HG03097 (cell line): Measurements from ENCODE around the gene PSMD6.
A peak's percentile ranks its signal among the peaks of the same experiment; 100 is the strongest.

Source experiments
- ATAC-seq: cut with Tn5 transposase; IDR thresholded peaks from one replicate; pipeline ENCODE4 v1.9.1; 2021; ENCODE audit not compliant: unreplicated experiment, low FRiP score

The PSMD6 gene

DNA sequence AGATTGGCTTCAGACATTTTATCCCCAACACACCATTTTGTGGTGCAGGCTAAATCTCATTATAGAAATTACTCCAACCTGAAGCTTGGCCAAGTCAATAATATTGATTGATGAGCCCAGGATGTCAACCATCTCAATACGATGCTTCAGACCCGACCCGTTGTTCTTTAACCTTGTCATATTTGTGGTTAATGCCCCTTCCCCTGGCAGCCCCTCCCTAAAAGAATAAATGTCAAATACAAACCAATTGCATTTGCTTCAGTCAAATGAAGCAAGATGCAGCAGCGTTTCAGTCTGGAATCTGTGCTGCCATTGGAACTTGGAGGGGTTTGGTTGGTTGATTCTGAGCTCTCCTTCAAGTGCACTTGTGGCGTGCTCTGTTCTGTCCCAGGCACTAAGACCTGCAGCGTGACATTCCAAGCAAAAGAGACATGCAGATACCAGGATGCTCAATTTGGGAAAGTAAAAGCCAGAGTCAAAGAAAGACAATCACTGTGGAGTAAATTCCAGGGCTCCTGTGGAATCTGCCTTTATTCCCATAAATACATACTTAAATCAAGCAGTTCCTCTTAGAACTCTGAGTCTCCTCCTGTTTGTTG lies 23.8 kb upstream of the PSMD6 start:
- no peak for ATAC-seq

DNA sequence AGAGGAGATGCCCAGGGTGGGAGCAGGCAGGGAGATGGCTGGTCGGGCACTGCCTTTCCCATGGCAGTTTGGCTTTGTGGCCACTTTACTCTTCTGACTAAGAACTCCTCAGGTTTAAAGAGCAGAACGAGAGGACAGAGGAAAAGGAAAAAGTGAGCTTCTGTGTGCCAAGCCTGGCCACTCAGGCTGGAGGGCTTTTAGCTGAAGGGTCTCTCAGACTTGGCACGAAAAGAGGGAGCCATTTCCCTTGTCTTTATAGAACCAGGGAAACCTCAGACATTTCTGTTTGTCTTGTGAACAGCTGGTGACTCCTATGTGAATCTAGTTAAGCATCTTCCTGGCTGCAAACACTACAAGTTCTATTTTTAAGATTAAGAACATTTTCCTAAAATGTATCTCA lies 23.3 kb upstream of the PSMD6 start:
- ATAC-seq, result no peak

DNA sequence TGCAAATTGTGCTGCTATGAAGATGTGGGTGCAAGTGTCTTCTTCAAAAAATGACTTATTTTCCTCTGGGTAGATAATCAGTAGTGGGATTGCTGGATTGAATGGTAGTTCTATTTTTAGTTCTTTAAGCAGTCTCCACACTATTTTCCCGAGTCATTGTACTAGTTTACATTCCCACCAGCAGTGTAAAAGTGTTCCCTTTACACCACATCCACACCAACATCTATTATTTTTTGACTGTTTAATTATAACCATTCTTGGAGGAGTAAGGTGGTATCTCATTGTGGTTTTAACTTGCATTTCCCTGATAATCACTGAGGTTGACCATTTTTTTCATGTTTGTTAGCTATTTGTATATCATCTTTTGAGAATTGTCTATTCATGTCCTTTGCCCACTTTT lies 19.7 kb upstream of the PSMD6 start:
- ATAC-seq, result no peak

DNA sequence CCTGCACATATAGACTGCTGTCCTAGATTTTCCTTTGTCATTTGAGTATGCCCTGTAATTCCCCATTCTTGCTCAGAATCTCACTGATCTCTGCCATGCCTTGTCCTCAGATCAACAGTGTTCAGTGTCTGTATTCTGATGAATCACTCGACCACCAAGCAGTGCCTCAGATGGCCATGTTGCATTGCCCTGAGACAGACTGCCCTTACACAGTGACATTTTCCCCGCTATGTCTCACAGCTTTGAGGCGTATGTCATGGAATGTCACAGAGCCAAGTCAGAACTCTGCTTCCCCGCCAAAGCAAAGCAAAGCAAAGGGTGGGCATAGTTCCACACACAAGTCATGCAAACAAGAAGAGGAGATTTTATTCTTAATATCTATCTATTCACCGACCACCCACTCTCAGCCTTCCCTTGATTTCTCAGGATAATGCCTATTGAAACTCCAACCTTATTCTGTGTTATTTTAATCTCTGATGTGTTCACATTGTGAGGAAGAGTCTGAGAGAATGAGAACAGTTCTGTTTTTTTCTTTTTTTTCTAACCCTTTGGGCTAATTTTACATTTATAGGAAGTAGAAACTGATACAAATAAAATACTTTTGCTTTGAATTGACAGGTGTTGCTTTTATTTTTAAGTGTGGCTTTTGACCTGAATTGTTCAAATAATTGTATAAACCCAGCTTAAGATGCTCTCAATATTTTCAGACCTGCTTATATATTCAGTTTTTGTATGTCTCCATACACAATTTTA lies 16.9 kb upstream of the PSMD6 start:
- no peak for ATAC-seq

DNA sequence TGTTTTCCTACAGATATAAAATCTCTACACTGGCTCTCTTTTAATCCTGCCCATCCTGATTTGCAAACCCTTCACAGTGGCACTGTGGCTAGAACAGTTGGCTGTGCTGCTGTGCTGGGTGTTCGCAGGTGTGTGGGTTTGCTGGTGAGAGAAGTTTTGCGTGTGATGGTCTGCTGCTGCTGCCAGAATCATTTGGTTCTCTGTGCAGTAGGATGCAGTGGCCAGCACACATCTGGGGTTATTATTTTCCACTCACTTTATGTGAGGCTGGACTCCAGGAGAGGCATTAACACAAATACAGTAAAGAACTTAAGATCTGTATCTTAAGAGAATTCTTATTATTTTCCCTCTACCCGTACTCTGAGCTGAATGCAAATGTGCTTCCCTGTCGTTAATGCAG lies 16.0 kb upstream of the PSMD6 start:
- no peak for ATAC-seq

DNA sequence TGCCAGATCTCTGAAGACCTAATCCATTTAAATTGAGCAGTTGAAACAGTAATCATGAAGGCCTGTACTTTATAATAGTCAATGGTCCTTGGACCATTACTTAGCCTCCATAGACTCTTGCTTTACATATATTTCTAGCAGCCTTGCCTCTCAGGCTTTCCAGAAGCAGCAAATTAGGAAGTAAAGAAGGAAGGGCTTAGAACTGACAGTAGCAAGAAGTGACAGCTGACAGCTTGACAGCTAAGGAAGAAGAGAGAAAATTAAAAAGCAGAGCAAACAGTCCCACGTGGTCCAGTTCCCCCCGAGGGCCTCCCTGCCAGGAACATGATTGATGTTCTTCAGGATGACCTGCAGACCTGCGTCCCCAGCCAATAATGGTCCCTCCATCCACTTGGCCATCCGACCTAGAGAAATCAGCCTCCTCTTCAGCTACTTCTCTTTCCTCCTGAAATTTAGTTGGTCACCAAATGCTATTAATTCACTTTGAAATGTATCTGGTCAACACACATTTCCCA lies 15.0 kb upstream of the PSMD6 start:
- no peak for ATAC-seq

DNA sequence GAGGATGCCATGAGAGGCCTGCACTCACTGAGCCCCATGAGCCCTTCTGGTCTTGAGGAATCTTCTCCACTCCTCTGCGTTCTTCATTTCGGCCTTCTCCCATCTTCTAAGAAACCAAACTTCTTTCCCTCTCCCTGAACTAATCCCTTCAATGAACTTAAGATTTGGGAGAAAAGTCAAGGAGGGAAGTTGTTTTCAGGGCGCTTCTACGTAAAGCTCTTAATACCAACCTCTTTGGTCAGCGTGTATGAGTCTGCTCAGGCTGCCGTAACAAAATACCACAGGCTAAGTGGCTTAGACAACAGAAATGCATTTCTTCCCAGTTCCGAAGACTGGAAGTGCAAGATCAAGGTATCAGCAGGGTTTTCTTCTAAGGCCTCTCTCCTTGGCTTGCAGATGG lies 13.8 kb upstream of the PSMD6 start:
- ATAC-seq, result no peak

DNA sequence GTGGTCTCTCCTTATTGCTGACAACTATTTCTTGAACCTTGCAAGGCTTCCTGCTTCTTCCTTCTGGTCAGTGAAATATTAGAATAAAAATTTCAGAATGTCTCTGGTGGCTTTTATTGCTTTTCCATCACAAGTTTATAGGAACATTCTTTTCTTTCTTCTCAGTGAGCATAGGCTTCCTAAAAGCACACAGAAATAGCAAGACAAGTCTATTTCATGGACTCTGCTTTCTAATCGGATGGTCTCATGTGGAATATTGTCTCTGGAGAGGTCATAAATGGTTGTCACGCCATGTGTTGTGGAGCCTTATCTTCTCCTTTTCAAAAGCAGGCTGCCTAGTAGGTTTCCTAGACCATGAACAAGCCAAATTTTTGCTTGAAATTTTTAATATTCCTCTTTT lies 9.8 kb upstream of the PSMD6 start:
- ATAC-seq, result no peak

DNA sequence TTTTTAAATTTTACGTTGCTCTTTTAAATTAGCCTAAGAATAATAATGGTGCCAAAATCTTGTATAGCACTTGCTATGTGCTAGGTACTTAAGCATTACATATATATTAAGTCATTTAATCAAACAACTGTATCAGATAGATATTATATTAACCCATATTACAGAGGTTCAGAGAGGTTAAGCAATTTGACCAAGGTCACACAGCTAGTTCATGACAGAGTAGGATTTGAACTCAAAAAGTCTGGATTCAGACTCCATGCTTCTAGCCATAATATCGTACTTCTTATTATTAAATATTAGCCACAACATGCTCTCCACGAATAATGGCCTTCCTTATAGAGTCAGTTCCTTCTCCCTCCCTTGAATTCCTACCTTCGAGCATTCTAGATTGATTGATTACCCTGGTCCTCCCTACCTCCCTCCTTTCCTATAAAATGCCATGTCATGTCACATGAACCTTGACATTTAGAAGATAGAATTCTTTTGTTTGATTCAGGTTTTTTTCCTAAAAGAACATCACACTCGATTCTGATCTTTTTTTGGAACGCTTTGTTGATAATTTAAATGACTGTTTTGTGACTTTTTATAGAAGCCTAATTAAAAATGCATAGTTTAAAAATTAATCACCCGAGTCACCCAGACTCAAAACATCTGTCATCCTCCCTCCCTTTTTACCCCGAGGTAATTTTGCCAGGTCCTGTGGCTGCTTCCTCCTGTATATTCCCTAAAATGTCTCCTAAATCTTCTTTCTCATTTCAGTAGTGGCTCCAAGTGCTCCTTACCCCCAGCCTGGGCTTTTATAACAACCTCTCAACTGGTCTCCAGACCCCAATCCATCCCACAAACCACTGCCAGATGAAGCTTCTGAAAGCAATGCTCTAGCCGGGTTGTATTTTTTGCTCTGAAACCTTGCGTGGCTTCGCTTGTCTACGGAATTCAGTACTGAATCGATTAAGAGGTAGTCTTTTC lies 8.5 kb upstream of the PSMD6 start:
- no peak for ATAC-seq

DNA sequence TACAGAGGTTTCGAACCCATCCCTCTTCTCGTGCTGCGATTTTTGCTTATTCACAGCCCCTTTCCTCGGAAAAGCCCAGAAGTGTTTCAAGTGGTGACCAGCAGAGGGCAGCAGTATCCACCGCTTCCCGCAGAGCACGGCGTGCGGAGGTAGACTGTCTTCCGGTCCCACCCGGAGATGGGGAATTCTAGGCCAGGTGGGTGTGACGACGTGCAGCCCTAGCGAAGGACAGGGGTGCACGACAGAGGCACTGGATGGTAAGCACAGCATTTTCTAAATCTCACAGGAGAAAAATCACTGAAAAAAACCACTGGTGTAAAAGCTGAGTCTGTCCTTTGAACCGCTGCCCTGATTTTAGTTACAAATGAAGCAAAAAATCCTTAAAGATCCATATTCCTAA lies 7.4 kb upstream of the PSMD6 start:
- ATAC-seq, result peak; percentile 95

DNA sequence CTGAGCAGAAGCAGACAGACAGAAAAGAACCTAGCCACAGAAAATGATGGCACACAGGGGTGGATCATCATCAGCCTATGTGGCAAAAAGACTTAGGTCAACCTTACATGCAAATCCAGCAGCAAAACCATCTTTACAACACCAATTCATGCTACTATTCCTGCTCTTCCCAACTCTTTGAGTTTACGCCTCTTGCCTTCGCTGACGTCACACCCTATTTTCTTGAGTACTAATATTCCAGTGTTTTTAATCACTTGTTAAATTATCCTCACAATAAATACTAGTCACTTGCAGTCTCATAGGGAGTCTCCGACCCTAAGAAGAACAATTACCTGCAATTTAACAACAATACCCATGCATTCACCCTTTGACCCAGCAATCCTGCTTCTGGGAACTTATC lies 6.0 kb upstream of the PSMD6 start:
- ATAC-seq, result no peak

DNA sequence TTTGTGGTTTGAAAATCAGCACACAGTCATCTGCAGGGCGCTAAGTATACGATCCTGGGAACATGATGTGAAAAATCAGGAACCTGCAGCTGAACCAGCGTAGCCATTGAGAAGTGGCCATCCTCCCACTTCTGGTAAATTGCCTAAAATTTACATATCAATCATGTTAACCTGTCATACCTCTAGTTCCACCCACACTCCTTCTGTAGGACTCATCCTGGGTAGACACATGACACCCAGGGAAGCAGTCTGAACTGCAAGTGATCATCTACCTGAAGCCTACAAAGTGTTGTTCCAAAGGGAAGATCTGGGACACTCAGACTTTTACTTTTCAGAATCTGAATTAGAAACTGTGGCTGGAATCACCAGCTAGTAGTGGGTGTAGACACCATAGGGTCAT lies 5.5 kb upstream of the PSMD6 start:
- ATAC-seq, result no peak

DNA sequence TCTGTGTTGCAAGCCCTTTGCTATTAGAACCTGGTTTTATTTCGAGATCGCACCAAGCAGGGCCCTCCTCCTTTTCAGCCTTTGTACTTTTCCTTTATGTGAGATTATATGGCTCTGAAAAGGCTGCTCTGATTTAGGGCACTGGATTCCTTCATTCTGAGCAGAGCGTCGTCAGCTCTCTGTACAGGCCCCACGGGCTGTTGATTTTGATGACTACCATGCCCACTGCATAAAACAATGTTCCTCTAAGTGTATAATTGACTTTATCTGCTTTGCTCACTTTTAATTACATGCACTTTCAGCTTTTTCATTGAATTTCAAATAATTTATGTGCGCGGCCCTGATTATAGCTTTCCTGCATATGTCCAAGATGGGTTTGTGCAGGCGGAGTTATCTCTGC lies 4.4 kb upstream of the PSMD6 start:
- ATAC-seq, result no peak

DNA sequence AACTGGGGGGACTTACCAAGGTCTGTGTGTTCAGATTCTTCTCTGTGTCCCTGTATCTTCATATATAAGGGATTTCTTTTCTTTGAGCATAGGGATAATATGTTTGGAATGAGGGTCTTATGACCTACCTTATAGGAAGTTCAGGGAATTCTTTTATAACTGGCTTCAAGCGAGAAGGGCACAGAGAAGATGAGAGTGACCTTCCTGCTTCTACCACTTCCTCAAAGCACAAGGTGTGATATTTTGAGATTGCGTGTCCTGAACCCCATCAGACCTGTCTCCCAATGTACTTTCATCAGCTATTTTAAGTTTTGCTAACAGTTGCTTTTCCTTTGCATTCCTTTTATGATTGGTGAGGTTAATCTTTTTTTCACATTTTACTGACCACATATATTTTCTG lies 3.1 kb upstream of the PSMD6 start:
- no peak for ATAC-seq

DNA sequence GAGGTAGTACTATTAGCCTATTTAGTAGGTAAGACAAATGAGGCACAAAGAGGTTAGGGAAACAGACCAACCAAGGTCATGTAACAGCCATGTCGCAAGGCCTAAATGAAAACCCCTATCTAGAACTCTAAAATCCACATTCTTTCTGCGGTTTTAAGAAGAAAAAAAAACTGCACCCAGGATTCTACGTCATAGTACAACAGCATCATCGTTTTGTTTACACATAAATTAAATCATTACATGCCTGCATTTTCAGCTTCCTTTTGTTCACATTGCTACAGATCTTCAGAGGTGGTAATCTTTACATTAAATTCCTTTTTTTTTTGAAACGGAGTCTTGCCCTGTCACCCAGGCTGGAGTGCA lies 548 bp upstream of the PSMD6 start:
- no peak for ATAC-seq

DNA sequence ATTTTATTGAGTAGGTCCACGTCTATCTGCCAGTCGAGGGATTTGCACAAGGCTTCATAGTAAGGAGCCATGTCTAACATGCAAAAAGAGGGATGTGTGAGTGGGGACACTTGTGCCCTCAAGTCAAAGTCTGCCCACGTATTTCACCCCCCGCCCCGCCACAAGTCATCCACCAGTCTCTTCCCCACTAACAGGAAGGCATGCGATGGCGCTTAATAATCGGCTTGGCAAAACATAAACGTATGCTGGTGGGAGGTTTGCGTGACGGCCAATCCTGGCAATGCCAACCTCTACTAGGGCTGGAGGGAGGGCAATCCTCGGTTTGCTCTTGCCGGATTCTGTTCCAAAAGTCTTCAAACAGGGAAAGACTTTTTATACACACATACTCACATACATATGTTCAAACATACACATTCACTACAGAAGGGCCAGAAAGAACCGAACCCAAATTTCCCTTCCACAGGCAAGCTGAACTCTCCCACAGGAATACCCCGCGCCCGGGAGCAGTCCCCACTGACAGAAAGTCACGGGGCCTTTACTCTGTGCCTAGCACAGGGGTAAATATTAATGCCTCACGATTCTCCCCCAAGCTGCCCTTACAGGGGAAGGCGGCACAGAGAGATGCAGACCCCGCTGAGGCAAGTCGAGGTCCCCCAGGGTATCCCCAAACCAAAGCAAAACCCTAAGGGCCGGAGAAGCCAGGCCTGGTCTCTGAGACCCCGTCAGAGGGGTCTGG lies 675 bp downstream of the PSMD6 start:
- no peak for ATAC-seq

DNA sequence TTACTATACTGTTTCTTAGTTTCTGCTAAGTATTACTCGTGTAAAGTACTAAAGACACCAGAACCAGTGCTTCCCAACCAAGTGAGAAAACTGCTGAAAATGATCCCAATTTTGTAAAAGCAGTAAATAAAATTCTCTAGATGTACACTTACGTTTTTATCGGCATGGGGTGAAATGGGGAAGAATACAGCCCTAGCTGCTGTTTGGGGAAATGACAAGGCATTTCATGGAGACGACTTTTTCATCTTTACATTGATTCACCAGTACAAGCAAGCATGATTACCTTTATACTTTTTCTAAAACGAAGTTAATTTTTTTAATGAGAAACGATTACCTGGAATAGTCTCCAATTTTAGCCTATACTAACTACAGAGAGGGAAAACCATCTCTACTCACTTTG lies 1.4 kb downstream of the PSMD6 start:
- no peak for ATAC-seq

DNA sequence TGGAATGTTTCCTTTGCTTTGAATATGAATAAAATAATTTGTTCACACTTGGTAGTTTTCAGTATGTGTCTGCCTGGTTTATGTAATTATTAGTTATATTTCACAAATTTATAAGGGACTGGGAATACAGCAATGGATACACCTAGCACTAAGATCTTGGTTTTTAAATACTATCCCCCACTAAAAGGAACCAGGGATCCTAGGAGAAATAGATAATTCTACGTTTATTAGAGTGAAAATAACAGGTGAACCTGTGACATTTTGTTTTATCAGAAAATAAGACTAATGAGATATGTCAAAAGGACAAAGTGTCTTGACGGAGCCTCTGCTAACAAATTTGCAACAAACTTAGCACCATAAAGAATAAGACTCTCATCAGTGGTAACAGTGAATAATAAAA lies 3.4 kb downstream of the PSMD6 start:
- no peak for ATAC-seq

DNA sequence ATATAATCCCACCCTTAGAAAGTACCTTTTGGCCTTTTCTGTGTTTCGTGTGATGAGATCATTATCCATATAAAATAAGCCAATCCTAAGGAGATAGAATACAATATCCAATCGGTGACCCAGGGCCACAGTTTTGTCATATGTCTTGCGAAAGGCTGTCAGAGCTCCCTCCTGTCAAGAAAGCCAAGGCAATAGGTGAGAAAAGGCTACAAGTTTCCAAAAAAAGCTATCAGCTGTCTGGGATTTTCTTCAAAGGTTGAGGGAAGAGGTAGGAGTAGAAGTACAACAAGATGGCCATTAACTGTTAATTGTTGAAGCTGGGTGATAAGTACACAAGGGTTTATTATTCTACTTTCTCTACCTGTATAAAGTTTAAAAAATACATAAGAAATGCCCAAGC lies 4.0 kb downstream of the PSMD6 start:
- ATAC-seq, result no peak

DNA sequence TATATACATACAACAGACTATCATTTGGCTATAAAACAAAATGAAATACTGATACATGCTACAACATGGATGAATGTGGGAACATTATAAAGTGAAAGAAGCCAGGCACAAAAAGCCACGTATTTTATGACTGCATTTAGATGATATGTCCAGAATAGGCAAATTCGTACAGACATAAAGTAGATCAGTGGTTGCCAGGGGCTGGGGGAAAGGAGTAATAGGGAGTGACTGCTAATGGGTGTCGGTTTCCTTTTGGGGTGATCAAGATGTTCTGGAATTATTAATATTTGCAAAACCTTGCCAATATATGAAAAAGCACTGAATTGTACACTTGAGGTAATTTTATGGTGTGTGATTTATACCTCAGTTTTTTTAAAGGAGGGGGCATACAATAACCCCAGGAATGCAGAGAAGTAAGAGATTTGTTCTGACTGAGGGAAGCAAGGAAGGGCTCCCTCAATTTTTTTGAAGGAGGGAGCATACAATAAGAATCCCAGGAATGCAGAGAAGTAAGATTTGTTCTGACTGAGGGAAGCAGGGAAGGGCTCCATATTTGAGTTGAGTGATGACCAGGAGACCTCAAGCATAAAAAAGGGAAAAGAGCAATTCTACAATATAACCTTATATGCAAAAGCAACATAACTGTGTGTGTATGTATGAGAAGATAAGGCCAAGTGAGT lies 6.2 kb downstream of the PSMD6 start:
- no peak for ATAC-seq
